DMS79 (cell line): ENCODE data around the gene AKR1B1.

Experiments used
- DNase-seq: peaks from one replicate; lab custom pipeline; 2025; lab: John Stamatoyannopoulos, UW

Gene AKR1B1

DNA sequence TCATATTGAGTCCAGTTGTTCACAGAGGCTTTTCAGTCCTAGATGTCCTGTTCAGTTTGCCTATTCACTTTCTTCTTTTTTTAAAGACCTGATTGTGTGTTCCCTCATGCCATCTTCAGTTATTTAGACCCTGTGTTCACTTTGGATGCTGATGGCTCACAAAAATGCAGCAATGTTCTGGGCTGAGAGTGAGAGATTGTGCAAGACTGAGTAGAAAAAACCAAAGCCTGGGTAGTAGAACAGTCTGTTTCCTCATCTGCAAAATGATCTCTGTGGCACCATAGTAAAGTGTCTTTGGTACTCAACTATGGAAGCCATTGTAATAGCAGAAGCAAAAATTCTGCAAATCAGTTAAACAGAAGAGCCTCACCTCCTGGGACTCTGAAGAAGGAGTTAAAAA lies 43.2 kb downstream of the AKR1B1 start:
- DNase-seq, result no peak

DNA sequence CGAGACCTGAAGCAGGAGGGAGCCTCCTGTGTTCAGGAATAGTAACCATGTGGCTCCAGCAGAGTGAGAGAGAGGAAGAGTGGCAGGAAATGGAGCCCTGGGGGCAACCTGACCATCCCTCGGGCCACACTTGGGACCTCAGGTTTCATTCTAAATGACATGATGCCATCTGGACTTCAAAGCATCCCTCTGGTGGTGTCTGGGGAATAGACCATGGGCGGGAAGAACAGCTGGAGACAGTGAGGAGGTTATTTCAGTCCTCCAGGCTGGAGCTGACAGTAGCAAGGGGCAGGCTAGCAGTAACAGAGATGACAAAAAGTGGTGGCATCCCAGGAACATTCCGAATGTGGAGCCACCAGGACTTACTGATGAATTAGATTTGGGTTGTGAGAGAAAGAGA lies 44.8 kb downstream of the AKR1B1 start:
- no peak for DNase-seq

DNA sequence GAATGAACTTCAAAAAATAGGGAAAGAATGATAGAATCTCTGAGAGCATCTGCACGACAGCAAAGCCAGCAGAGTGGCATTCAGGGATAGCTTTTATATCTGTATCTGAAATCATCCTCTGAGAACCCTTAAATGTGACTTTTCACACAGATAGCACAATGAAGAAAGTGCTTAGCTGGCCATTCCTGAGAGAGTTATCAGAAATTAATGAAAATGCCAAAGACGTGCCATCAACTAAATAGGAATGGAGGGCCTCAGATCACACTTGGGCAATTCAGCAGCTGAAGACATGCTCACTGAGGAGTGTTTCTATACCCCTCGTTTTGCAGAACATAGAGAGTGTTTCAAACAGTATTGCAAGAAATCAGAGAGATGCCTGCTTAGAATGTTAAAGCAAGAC lies 51.6 kb downstream of the AKR1B1 start:
- no peak for DNase-seq

DNA sequence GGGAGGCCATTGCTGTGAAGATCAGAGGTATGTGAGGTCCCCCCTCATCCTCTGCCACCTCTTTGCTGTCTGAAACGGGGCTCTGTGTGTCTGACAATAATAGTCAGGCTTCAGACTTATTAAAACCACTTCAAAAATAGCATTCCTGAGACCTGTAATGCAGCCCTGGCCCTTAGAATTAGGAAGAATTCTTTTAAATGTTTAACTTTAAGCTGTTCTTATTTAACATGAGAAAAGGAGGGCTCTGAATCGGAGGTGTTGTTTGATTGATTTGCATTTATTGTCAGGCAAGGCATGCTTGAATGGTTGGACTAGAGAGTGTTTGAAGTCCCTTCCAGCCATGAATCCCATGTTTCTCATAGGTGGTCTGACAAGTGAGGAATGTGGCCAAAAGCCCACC lies 52.5 kb downstream of the AKR1B1 start:
- no peak for DNase-seq

DNA sequence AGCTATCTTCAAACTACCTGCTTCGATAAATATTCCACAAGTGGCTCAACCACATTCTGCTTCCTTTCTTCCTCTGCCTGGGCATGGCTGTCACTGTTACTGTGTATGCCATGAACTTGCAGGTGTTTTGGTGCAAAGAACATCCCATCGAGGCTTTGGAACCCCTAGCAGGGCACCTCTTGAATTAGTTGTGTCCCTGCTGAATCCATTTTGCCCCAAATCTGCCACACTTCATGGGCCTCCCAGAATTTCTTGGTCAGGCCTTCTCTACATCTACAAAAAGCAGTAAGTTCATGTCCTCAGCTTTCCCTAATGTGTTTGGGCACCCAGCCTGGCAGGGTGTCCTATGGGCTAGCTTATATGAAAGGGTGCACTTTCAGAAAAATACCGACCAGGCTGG lies 53.6 kb downstream of the AKR1B1 start:
- no peak for DNase-seq

DNA sequence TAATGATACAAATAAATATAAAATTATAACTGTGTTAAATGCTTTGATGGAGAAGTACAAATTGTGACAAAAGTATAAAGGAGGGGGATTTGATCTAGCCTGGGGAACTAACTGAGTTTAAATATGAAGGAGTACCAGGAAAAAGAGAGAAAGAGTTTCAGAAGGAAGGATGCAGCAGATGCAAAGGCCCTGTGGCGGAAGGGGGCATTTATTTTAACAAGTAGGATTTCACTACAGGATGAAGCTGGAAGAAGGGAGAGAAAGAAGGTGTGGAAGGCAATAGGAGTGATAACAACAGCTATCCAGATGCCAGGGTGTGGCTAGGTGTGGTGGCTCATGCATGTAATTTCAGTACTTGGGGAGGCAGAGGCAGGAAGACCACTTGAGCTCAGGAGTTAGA lies 55.8 kb downstream of the AKR1B1 start:
- DNase-seq, result no peak

DNA sequence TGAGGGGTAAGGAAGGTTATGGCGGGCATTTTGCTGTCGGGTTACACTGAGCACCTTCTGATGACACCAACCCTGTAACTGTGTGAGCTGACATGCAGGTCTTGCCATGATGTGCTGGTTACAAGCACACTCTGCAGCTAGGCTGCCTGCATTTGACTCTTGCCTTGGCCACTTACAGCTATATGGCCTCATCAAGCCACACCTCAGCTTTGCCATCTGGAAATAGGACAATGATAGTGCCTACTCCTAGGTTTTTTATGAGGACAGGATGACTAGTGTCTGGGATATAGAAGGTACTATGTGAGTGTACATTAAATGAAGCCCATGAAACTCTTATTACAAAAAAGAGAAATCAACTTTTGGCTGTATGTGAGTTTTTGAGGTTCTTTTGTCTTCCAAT lies 58.0 kb downstream of the AKR1B1 start:
- no peak for DNase-seq

DNA sequence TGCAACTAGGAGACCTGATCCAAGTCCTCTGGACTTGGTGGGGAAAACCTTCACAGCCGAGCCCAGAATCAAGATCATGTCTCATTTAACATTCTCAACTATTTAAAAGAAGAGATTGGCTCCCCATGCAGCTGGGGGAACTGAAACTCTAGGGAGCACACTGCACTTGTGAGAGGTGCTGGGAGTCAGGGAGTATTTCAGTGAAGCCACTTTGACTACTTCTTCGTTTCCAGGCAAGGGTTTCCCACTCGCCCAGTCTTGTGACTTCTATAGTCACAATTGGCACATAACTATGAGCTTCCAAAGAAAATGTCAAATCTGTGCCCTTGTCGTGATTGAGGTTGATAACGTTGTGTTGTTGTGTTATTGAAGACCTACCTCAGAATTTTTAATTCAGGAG lies 62.9 kb downstream of the AKR1B1 start:
- no peak for DNase-seq

DNA sequence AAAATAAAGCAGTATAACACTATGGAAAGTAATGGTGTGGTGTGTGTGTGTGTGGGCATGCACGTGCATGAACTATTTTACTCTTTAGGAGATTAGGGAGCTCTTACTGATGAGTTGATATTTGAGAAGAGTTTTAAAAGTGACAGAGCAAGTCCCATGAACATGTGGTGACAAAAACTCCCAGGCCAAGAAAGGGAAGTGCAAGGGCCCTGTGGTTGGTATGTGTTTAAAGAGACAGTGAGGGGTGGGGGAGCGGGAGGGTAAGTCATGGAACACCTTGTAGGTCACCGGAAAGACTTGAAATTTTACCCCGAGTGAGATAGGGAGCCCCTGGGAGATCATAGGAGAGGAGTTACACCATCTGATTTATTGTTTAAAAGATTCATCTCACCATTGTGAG lies 63.3 kb downstream of the AKR1B1 start:
- DNase-seq, result no peak

DNA sequence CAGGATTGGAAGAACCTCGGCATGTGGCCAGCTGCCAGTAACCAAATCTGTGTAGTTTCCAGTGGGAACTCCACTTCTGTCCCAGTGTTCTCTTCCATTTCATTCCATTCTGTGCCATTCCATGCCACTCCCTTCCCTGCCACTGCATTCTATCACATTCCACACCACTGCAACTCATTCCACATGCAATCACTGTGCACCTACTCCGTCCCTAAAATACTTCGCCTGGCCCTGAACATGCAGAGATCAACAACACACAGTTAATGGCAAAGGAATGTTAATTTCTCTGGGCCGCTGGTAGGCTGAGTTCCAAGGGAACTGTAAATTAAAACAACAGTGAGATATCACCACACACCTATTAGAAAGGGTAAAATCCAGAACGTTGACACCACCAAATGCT lies 64.8 kb downstream of the AKR1B1 start:
- no peak for DNase-seq
